ENCODE results near the gene ANKS1B. TPM values are rescaled to one million over a fixed set of nuclear protein-coding genes. Genes with fewer than 3 reads are reported as not detected.
"Not testable (repeated sequence)": the region's sequence is repeated elsewhere in the genome, so short reads cannot be mapped to it uniquely, and the experiment has no call there.

The ANKS1B gene
- total RNA-seq, 1 experiment from 2014 or later = 9.7 TPM

DNA sequence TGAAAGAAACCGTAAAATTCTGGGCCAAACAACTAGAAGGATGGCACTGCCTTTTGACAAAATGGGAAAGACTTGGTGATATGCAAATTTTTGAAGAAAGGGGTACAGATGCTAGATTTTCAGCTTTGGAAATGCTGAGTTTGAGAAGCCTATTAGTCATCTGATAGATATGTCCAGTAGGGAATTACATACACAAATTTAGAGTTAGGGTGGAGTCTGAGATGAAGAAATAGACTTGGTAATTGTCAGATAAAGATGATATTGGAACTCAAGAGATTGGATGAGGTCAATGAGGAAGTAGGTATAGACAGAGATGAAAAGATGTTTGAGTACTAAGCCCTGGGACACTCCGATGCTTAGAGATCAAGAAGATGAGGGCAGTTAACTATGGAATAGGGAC is 184.1 kb downstream of the ANKS1B start:
- no TSS peak for BruUV-seq (replicated peaks)
- no peaks in the 10 kb centered on the region for H3K4me1 ChIP-seq (ENCODE audit: control insufficient read depth, insufficient read depth, low read length)
- H3K9me3 ChIP-seq (ENCODE audit: control insufficient read depth, insufficient read depth, low read depth, low read length) = no peaks in the 10 kb centered on the region
- DNase-seq (ENCODE audit: low read depth, low spot score) (no peak), ATAC-seq (no peak)
- H3K27me3 ChIP-seq (ENCODE audit: control insufficient read depth, insufficient read depth, low read length) = no peaks in the 10 kb centered on the region
- ChIA-PET POLR2A (no interaction called here), CTCF (no interaction called here)
- TF ChIP-seq TCF7L2 (IDR thresholded peaks at IDR 0.05; ENCODE audit: low read depth, low read length) = no peak
- TF ChIP-seq REST (IDR thresholded peaks at IDR 0.05; ENCODE audit: insufficient read depth in 1 of 2, low read depth in 2 of 2, low read length in 1 of 2) = no peak
- no peak for TF ChIP-seq POLR2AphosphoS5 (IDR thresholded peaks at IDR 0.05; ENCODE audit: low read depth, low read length)
- TF ChIP-seq CTCF (IDR thresholded peaks at IDR 0.05) = no peak
- no peak for TF ChIP-seq SIN3A (IDR thresholded peaks at IDR 0.05; ENCODE audit: borderline replicate concordance, insufficient read depth, low read depth, low read length)
- H3K36me3 ChIP-seq (ENCODE audit: control insufficient read depth, insufficient read depth, low read length) = no peaks in the 10 kb centered on the region
- no peak overlapping the region for H3K27ac ChIP-seq (ENCODE audit: low read length)
- intact Hi-C loops (cut with micrococcal nuclease; ENCODE audit: unreplicated experiment) = no loop called here
- H3K4me3 ChIP-seq (ENCODE audit: low read depth in 2 of 2, low read length in 2 of 2) = no peak overlapping the region
- in situ Hi-C loops (cut with HindIII; ENCODE audit: low pct_unique_long_range_greater_than_20kb, low sequenced_read_pairs) = no loop called here

DNA sequence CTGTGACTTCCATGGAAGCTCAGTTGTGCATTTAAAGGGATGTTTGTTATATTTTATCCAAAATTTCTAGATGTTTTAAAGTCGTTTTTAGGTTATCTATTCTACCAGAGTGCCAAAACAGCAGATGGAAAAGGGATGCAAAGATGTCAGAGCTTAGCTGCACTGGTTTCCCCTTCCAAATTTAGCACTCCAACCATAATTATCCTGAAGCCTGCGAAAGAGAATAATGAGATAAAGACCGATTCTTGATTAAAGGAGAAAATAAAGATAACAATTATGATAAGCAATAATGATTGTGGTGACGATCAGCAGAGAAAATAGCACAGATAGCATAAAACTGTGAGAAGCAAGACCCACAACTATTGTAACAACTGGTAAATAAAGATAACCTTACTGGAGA is 186.8 kb downstream of the ANKS1B start:
- H3K9me3 ChIP-seq (ENCODE audit: control insufficient read depth, insufficient read depth, low read depth, low read length); POLR2A ChIA-PET; H3K4me1 ChIP-seq (ENCODE audit: control insufficient read depth, insufficient read depth, low read length); ATAC-seq; intact Hi-C loops (cut with micrococcal nuclease; ENCODE audit: unreplicated experiment); H3K27ac ChIP-seq (ENCODE audit: low read length); in situ Hi-C loops (cut with HindIII; ENCODE audit: low pct_unique_long_range_greater_than_20kb, low sequenced_read_pairs); H3K27me3 ChIP-seq (ENCODE audit: control insufficient read depth, insufficient read depth, low read length); DNase-seq (ENCODE audit: low read depth, low spot score); CTCF ChIA-PET; H3K4me3 ChIP-seq (ENCODE audit: low read depth in 2 of 2, low read length in 2 of 2); BruUV-seq (replicated peaks); H3K36me3 ChIP-seq (ENCODE audit: control insufficient read depth, insufficient read depth, low read length): not testable (repeated sequence)

DNA sequence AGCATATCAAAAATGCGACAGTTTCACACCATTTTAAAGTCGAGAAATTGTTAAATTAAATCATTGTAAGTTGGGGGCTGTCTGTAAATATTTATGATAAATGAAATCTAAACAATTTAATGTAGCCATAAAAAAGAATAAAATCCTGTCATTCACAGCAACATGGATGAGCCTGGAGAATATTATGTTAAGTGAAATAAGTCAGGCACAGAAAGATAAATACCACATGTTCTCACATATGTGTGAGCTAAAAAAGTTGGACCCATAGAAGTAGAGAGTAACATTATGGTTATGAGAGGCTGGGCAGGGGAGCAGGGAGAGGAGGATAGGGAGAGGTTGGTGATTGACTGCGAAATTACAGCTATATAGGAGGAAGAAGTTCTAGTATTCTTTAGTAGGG is 201.3 kb downstream of the ANKS1B start:
- Histone ChIP-seq H3K27ac (ENCODE audit: low read length) (no peak overlapping the region), H3K9me3 (ENCODE audit: control insufficient read depth, insufficient read depth, low read depth, low read length) (no peaks in the 10 kb centered on the region), H3K27me3 (ENCODE audit: control insufficient read depth, insufficient read depth, low read length) (no peaks in the 10 kb centered on the region), H3K36me3 (ENCODE audit: control insufficient read depth, insufficient read depth, low read length) (no peaks in the 10 kb centered on the region), H3K4me3 (ENCODE audit: low read depth in 2 of 2, low read length in 2 of 2) (no peak overlapping the region), H3K4me1 (ENCODE audit: control insufficient read depth, insufficient read depth, low read length) (no peaks in the 10 kb centered on the region)
- POLR2A ChIA-PET = no interaction called here
- DNase-seq (ENCODE audit: low read depth, low spot score) (no peak), ATAC-seq (no peak)
- BruUV-seq (replicated peaks) = no TSS peak
- intact Hi-C loops (cut with micrococcal nuclease; ENCODE audit: unreplicated experiment) (no loop called here), in situ Hi-C loops (cut with HindIII; ENCODE audit: low pct_unique_long_range_greater_than_20kb, low sequenced_read_pairs) (no loop called here)
- TF ChIP-seq POLR2AphosphoS5 (IDR thresholded peaks at IDR 0.05; ENCODE audit: low read depth, low read length) (no peak), SIN3A (IDR thresholded peaks at IDR 0.05; ENCODE audit: borderline replicate concordance, insufficient read depth, low read depth, low read length) (no peak), REST (IDR thresholded peaks at IDR 0.05; ENCODE audit: insufficient read depth in 1 of 2, low read depth in 2 of 2, low read length in 1 of 2) (no peak)
- CTCF ChIA-PET = no interaction called here
